Endothelial cell of hepatic sinusoid (primary cell): ENCODE data around the gene CHRM5.
"Not testable (repeated sequence)": the region's sequence is repeated elsewhere in the genome, so short reads cannot be mapped to it uniquely, and the experiment has no call there.

Experiments used
- in situ Hi-C: cut with HindIII; loops from 2 replicates; pipeline ENCODE4 v1.10.0; 2017; ENCODE audit warnings: low sequenced_read_pairs

The CHRM5 gene

GRCh38 chr15:34038023-34038870 is 70.0 kb downstream of the CHRM5 start:
- in situ Hi-C loops: loop anchor here (5.0 kb wide), 1 partner anchor 39 kb away; no protein-coding TSS in a partner anchor

DNA sequence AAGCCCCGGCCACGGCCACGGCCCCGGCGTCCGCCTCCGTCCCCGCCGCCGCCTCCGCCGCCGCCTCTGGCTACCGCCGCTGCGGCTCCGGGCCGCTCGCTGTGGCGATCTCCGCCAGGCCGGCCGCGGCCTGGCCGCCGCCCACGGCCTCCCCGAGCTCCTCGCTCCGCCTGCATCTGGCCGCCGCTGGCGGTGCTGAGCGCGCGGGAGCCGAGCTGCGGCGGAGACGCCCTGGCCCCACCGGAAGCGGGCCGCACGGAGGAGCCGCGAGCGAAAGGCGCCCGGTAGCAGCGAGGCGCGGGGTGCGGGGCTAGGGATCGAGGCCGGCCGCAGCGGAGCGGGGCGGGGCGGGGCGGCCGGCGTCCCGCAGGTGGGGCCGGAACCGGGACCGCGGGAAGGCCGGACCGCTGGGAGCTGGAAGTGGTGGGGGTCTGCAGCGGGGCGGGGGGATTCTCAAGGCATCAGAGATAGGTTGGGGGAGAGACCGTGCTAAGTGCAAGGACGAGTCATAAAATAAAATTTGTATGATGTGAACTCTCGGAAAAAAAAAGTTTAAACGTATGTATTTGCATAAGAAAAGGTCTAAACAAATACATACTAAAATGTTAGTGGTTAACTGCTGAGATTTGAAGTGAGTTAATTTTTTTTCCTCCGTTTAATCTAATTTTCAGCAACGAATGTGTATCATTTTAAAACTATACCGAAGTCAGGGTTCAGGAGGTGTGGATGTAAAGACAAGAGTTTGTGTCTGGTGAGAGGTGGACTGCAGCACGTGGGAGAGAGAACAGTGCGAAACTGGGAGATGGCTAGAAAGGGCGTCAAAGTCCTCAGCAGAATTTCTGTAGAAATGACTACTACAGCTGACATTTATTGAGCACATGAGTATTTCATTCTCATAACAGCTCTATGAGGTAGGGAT is 70.8 kb downstream of the CHRM5 start, which contains the start of gene AVEN:
Gene AVEN, minus strand, starts transcription at position 334 of the 919 bp plus-strand sequence. Its CDS starts 158 bp downstream, at position 176.
- in situ Hi-C loops: loop anchor here (5.0 kb wide), 1 partner anchor 38 kb away; no protein-coding TSS in a partner anchor

DNA sequence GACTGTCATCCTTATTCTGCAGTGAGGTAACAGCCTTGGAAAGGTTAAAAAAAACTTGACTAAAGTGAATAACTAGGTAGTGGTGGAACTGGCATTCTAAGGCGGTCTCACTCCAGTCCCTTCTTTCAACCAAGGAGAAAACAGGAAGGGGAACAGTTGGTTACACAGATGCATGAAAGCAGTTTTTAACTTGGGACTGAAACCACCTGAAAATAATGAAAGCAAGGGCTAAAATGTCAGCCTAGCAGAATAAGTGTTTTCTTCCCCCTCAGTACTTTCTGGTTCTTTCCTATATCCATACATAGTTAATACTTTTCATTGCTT is 71.5 kb downstream of the CHRM5 start:
- in situ Hi-C loops: loop anchor here (5.0 kb wide), 1 partner anchor 38 kb away; no protein-coding TSS in a partner anchor

DNA sequence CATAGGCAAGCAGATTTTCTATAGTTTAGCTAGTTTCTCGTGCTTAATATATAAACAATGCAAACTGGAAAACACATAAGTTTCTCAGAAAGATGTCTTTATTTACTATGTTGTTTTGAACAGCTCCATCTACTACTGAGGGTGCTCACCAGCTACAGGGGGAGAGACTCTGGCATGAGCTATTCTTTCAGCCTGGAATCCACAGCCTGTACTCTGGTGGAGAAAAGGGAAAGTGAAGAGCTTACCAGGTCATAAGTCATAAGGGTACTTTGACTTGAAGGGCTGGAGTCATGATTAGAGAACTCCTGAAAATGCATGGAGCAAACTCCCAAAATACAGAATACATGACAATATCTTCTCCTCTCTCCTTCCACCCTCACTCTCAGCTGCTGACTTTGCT is 75.1 kb downstream of the CHRM5 start:
- in situ Hi-C loops: no loop called here

GRCh38 chr15:34043813-34044212 is 75.5 kb downstream of the CHRM5 start:
- in situ Hi-C loops: no loop called here

- in situ Hi-C loops: no loop called here
These were observed 78.3 kb downstream of the CHRM5 start for GRCh38 chr15:34046471-34047145.

- in situ Hi-C loops: no loop called here
These were observed 79.8 kb downstream of the CHRM5 start for GRCh38 chr15:34047893-34048775.

- in situ Hi-C loops: no loop called here
These were observed 80.8 kb downstream of the CHRM5 start for GRCh38 chr15:34049112-34049511.

GRCh38 chr15:34050385-34050784 is 82.1 kb downstream of the CHRM5 start:
- in situ Hi-C loops: not testable (repeated sequence)

DNA sequence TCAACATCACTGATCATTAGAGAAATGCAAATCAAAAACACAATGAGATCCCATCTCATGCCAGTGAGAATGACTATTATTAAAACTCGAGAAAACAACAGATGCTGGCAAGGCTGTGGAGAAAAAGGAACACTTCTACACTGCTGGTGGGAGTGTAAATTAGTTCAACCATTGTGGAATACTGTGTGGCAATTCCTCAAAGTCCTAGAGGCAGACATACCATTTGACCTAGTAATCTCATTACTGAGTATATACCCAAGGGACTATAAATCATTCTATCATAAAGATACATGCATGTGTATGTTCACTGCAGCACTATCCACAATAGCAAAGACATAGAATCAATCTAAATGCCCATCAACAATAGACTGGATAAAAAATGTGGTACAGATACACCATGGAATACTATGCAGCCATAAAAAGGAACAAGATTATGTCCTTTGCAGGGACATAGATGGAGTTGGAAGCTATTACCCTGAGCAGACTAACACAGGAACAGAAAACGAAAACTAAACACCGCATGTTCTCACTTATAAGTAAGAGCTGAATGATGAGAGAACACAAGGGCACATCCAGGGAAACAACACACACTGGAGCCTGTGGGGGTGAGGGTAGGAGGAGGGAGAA is 85.9 kb downstream of the CHRM5 start:
- in situ Hi-C loops: no loop called here

GRCh38 chr15:34055868-34056595 is 87.7 kb downstream of the CHRM5 start:
- in situ Hi-C loops: no loop called here

DNA sequence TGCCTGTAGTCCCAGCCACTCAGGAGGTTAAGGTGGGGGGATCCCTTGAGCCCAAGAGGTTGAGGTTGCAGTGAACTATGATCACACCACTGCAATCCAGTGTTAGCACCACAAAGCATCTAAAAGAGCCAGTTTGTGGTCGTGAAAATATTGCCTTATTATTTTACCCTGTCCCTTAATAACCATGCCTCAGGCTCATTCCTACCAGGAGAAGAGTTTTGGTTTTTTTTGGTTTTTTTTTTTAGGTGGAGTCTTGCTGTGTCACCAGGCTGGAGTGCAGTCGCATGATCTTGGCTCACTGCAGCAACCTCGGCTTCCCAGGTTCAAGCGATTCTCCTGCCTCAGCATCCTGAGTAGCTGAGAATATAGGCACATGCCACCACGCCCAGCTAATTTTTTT is 88.6 kb downstream of the CHRM5 start:
- in situ Hi-C loops: no loop called here

GRCh38 chr15:34059476-34059875 is 91.2 kb downstream of the CHRM5 start:
- in situ Hi-C loops: no loop called here

GRCh38 chr15:34059946-34060345 is 91.6 kb downstream of the CHRM5 start:
- in situ Hi-C loops: no loop called here

DNA sequence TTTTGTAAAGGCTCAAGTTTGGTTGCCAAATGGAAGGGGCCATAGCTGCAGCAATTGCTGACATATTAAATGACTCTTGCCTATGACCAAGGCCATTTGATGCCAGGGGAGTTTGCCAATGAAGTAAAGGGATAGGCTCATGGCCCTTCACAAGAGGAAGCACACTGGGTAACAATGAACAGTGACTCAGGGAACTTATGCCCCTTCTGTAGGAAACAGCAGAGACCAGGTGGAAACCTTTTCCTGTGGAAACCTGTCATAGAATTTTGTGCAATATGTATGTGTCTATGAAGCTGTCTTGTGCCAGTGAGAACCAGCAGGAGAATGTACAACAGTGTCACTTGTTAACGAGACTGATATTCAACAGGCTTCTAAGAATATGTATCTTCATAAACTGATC is 96.1 kb downstream of the CHRM5 start:
- in situ Hi-C loops: no loop called here

GRCh38 chr15:34065261-34065660 is 97.0 kb downstream of the CHRM5 start:
- in situ Hi-C loops: no loop called here

DNA sequence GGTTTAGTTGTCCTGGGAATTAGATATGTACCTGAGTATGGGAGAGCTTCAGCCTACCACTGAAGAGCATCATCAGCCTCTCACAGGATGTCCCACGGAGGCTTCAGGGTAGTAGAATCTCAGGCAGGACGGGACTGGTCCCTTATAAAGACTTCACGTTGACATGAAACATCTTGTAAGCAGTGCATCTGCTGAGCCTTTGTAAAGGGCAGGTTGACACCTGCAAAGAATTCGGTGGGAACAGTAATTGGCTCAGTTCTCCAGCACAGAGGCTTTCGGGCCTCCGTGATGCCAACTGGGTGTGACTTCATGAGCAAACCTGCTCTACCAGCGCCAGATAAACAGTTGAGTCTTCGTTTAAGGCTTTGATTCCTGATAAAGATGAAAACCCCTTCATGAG is 97.6 kb downstream of the CHRM5 start:
- in situ Hi-C loops: no loop called here

DNA sequence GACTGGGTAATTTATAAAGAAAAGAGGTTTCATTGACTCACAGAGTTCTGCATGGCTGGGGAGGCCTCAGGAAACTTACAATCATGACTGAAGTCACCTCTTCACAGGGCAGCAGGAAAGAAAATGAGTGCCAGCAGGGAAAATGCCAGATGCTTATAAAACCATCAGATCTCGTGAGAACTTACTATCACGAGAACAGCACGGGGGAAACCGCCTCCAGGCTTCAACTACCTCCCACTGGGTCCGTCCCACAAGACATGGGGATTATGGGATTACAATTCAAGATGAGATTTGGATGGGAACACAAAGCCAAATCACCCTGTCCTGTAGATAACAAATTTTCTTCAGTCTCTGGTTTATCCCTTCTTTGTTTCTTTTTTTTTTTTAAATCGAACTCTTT is 101.7 kb downstream of the CHRM5 start:
- in situ Hi-C loops: no loop called here

- in situ Hi-C loops: loop anchor here (5.0 kb wide), 1 partner anchor 39 kb away; the partner anchor contains the start of gene AVEN
These were observed 108.5 kb downstream of the CHRM5 start for GRCh38 chr15:34076785-34077184.
